ENCODE results near the gene SMARCA2. TPM values are rescaled to one million over a fixed set of nuclear protein-coding genes. Genes with fewer than 3 reads are reported as not detected.

Gene SMARCA2
- total and polyA plus RNA-seq, 9 of the 15 experiments (the other 6 are each of a cell fraction or from before 2014, with no cell fraction given): 8.0 to 34.8 (median 25.5) TPM

- BruUV-seq (replicated peaks): no TSS peak
- Histone ChIP-seq H3K4me3 (no peak overlapping the region), H3K9ac (ENCODE audit: insufficient read depth in 1 of 2, low read depth in 2 of 2, low read length in 2 of 2) (no peak overlapping the region), H3K27me3 (ENCODE audit: control insufficient read depth in 2 of 2, insufficient read depth in 2 of 2, low read length in 2 of 2) (no peaks in the 10 kb centered on the region), H3K27ac (ENCODE audit: extremely low read depth, low read depth, low read length) (no peak overlapping the region), H3K79me2 (ENCODE audit: control insufficient read depth, insufficient read depth, low read length) (no peaks in the 10 kb centered on the region), H3K36me3 (ENCODE audit: control insufficient read depth, insufficient read depth, low read length) (peaks cover 18% of the 10 kb centered on the region; the same call in 1 of the 3 replicates), H3K9me1 (ENCODE audit: control insufficient read depth, insufficient read depth, low read length) (no peaks in the 10 kb centered on the region), H3K4me1 (replicated peaks in 1 of 2; ENCODE audit: control insufficient read depth in 2 of 2, insufficient read depth in 2 of 2, low read length in 2 of 2) (no peaks in the 10 kb centered on the region), H2AFZ (ENCODE audit: low read depth, low read length) (no peak overlapping the region), H3K4me2 (ENCODE audit: insufficient read depth, low read length) (no peak overlapping the region), H3K9me3 (replicated peaks; ENCODE audit: control insufficient read depth, insufficient read depth, low read depth, low read length) (no peaks in the 10 kb centered on the region), H4K20me1 (replicated peaks; ENCODE audit: control insufficient read depth, insufficient read depth, low read length) (no peaks in the 10 kb centered on the region)
- in situ Hi-C loops (cut with MboI) (no loop called here), intact Hi-C loops (cut with micrococcal nuclease) (no loop called here)
- CTCF ChIA-PET (ENCODE audit: low intra/inter-chr PET ratio): no interaction called here
- no peak for FAIRE-seq
- POLR2A ChIA-PET: no interaction called here
- 88% methylated on average over 2 of the region's 3 CpGs for WGBS (ENCODE audit: insufficient coverage, low coverage, missing lambda C conversion rate)
- no peak for ATAC-seq
- no peak for DNase-seq (ENCODE audit: extremely low read depth in 1 of 4, low spot score in 3 of 4)
- TF ChIP-seq ZNF282 (CRISPR knock-in tag; IDR thresholded peaks at IDR 0.05) (no peak), ZNF696 (CRISPR knock-in tag; conservative IDR thresholded peaks at IDR 0.05) (no peak), RBM15 (IDR thresholded peaks at IDR 0.05; ENCODE audit: insufficient read depth, low read length) (no peak), MYBL2 (IDR thresholded peaks at IDR 0.05; ENCODE audit: low read depth) (no peak), MYBL2 (CRISPR knock-in tag; IDR thresholded peaks at IDR 0.05; ENCODE audit: borderline replicate concordance) (no peak), ZZZ3 (IDR thresholded peaks at IDR 0.05) (no peak), NFATC3 (IDR thresholded peaks at IDR 0.05) (no peak)
- TF ChIP-seq, protein P1, sequence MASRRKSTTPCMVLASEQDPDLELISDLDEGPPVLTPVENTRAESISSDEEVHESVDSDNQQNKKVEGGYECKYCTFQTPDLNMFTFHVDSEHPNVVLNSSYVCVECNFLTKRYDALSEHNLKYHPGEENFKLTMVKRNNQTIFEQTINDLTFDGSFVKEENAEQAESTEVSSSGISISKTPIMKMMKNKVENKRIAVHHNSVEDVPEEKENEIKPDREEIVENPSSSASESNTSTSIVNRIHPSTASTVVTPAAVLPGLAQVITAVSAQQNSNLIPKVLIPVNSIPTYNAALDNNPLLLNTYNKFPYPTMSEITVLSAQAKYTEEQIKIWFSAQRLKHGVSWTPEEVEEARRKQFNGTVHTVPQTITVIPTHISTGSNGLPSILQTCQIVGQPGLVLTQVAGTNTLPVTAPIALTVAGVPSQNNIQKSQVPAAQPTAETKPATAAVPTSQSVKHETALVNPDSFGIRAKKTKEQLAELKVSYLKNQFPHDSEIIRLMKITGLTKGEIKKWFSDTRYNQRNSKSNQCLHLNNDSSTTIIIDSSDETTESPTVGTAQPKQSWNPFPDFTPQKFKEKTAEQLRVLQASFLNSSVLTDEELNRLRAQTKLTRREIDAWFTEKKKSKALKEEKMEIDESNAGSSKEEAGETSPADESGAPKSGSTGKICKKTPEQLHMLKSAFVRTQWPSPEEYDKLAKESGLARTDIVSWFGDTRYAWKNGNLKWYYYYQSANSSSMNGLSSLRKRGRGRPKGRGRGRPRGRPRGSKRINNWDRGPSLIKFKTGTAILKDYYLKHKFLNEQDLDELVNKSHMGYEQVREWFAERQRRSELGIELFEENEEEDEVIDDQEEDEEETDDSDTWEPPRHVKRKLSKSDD (conservative IDR thresholded peaks at IDR 0.05; ENCODE audit: low read length): no peak
Observed at GRCh38 chr9:2065704-2066103, 50.6 kb downstream of the SMARCA2 start.

Data from K562 (cell line).